Astrocyte (in vitro differentiated cells and primary cell): ENCODE results near the gene CCDC12.

Experiments
- CTCF ChIP-seq: IDR thresholded peaks from 2 replicates; pipeline ENCODE4 v1.5.1; 2011; ENCODE audit warnings: low read depth, mild to moderate bottlenecking, inconsistent platforms, low read length, moderate library complexity; ENCODE audit not compliant: insufficient read depth
- EZH2 ChIP-seq: IDR thresholded peaks from 2 replicates; pipeline ENCODE4 v1.6.1; 2012; ENCODE audit warnings: mild to moderate bottlenecking, low read length, inconsistent platforms; ENCODE audit not compliant: insufficient read depth

DNA sequence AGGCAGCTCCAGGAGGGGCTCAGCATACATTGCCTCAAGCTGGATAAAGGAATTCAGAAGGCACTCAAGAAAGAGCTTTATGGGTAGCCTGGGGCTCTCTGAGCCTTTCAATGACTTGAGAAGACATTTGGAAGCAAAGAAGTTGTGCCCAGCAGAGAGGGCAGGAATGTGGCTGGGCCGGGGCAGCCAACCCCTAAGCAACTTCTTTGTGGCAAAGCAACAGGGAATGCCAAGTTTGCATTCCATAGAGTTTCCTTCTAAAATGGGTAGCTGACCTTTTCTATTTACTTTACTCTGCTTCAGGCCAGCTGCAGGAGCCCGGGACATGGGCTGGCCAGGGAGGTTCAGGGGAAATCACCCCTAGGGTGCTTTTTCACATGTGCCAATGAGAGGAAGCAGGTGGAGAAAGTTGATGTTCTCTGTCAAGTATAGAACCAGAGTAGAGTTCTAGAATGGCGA is 45.6 kb downstream of the CCDC12 start:
- no peak for TF ChIP-seq CTCF
- TF ChIP-seq EZH2 = no peak
